GM19025 (cell line): ENCODE data around the gene PNPLA5.

Experiments used
- ATAC-seq: cut with Tn5 transposase; IDR thresholded peaks from one replicate; pipeline ENCODE4 v1.9.1; 2021; ENCODE audit warnings: mild to moderate bottlenecking, low read depth, moderate library complexity; ENCODE audit not compliant: unreplicated experiment

PNPLA5 gene

DNA sequence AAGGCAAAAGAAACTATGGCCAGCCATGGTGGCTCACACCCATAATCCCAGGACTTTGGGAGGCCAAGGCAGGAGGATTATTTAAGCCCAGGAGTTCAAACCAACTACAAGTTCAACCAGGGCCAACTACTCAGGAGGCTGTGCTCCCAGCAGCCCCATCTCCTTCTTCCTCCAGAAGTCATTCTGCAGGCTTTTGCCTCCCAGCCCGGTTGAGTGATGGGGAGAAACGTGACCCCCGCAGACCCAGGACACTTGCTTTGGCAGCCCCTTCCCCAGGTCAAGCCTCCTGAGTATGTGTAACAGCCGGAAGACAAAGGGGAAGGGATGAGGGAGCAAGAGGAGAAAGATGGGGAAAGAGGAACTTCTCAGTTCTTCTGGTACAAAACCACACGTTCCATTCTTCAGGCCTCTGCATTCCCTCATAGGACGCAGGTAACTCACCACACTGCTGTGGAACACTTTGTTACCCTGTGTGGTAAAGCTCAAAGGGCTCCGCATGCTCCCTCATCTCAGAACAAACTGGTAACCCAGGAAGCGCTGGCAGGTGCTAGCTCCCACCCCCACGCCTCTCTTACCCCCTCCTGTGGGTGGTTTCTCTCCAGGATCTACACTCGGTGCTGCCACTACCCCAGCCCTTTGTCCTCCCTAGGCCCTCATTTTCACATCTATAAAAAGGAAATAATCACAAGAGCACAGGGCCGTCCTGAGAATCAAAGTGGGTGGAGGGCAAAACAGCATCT, 33.5 kb downstream of the PNPLA5 start:
- ATAC-seq, result no peak

DNA sequence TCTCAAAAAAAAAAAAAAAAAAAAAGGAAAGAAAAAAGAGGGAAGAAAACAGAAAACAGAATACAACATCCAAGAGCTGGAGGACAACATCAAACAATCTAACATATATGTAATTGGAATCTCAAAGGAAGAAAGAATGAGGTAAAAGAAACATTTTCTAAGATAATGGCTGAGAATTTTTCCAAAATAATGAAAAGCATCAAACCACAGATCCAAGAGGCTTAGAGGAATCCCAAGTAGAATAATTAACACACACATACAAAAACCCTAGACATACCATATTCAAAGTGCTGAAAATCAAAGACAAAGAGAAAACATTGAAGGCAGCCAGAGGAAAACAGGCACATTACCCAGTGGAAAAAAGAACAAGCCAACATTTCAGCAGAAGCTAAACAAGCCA, 34.4 kb downstream of the PNPLA5 start:
- no peak for ATAC-seq

GRCh38 chr22:43855431-43855830, 36.4 kb downstream of the PNPLA5 start:
- ATAC-seq, result no peak

DNA sequence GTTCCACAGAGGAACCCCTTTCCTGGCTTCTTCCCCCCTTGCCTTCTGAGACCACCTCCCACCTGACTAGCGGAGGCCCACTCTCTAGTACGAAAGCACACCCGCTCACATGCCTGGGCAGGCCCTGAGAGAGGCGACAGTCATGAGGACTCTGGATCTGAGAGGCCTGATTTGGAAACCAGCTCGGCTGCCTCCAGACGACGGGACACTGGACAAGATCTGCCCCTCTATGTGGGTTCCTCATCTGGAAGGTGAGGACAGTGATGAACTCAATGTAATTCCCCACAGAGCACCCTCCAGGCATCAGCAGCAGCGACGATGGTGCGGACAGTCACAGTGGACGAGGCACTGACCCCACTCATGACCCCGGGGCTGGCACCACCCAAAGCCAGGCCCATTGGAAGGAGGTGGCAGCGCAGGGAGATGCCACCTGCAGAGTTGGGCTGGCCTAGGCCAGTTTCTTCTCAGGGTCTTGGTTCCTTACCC, 37.0 kb downstream of the PNPLA5 start:
- ATAC-seq, result no peak

DNA sequence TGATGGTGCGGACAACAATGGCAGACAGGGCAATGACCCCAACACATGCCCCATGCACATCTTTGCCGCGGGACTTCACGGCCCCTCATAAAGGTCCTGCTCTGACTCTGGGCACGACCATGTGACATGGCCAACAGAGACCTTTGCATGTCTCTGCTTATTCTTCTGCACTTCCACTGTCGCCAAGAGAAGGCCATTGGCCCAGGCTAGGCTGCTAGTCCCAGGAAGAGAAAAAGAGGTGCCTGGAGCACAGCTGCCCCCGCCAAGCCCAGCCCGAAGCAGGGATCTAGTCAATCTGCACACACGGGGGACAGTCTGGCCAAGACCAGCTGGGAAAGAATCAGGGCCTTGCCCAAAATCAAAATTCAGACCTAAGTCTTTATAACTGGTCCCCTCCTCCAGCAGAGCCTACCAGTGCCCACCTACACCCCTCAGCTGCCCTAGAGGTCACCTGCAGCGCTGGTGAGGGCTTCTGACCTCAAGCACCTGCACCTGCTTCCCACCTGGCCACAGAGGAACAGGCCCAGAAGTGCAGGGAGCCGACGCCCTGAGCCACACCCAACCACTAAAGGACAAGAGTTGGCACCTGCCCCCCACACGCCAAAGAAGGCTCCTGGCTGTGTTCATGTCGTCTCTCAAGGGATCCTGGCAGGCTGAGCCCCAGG, 37.6 kb downstream of the PNPLA5 start:
- ATAC-seq, result no peak

DNA sequence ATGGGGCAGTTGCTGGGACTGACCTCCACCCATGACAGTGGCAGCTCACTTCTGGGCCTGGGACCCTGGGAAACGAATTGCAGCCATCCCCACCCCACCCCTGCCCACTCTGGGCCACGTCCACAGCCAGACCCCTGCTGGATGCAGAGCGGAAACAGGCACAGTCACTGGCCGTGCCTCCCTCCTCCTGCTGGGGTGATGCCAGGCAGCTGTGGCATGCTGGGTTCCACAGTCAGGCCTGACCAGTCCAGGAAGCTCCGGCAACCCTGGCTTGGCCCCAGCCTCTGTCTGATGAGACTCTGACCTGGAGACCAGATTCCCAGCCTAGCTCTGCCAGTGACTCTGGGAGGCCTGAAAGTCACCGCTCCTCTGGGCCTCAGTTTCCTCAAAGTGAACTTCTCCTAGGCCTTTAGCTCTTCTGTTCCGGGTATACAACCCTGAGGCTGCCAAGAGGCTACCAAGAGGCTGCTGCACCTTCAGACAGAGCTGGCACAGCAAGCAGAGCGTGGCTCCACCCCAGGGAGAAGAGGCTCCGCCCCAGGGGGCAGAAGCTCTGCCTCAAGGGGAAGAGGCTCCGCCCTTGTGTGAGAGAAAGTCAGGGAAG, 38.4 kb downstream of the PNPLA5 start:
- no peak for ATAC-seq

DNA sequence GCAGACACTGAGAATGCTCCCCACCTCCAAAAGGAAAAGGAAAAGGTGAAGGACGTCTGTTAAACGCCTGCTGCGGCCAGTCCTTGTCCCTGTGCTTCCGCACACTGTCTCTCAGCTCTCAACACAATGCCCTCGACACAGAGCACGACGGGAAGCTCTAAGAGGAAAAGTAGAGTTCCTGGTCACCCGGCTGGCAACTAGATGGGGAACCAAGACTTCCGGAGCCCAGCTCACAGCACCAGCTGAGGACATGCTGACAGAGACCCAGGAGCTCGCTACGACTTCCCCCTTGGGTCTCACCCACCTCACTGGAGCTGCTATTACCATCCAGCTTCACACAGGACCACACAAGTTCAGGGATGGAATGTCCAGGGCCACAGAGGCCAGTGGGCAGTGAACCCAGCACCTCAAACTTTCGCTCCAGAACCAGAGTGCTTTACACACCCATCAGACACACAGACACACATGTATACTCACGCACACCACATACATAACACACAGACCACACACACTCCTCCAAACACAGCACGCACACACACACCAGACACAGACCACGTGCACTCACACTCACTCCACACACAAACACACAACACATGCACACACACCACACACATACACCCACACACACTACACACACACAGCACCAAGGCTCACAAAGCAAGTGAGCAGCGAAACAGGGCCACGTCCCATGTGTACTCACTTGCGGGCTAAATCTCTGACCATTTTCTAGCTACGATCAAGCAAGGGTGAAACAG, 39.1 kb downstream of the PNPLA5 start:
- ATAC-seq, result no peak

GRCh38 chr22:43851979-43852307, 39.9 kb downstream of the PNPLA5 start:
- ATAC-seq, result no peak

GRCh38 chr22:43851058-43851978, 40.5 kb downstream of the PNPLA5 start:
- ATAC-seq, result no peak

GRCh38 chr22:43850529-43850928, 41.3 kb downstream of the PNPLA5 start:
- no peak for ATAC-seq

DNA sequence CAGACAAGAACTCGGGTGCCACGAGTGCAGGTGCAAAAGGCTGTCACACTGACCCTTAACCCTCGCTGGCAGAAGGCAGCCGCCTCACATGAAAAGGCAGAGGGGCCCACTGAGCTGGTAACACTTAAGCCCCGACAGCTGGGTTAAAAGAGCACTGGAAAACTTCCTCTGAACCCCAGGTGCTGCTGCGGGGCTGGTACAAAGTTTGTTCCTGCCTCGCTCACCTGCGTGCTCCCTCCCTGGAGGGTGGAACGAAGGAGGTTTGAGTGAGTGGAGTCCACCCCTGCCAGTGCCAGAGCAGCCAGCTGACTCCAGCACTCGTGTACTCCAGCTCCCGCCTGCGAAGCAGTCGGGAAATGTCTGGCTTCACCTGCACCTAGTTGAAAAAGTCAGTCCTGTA, 42.1 kb downstream of the PNPLA5 start:
- no peak for ATAC-seq

- ATAC-seq, result no peak
Measured at GRCh38 chr22:43848366-43849171, 43.2 kb downstream of the PNPLA5 start.

DNA sequence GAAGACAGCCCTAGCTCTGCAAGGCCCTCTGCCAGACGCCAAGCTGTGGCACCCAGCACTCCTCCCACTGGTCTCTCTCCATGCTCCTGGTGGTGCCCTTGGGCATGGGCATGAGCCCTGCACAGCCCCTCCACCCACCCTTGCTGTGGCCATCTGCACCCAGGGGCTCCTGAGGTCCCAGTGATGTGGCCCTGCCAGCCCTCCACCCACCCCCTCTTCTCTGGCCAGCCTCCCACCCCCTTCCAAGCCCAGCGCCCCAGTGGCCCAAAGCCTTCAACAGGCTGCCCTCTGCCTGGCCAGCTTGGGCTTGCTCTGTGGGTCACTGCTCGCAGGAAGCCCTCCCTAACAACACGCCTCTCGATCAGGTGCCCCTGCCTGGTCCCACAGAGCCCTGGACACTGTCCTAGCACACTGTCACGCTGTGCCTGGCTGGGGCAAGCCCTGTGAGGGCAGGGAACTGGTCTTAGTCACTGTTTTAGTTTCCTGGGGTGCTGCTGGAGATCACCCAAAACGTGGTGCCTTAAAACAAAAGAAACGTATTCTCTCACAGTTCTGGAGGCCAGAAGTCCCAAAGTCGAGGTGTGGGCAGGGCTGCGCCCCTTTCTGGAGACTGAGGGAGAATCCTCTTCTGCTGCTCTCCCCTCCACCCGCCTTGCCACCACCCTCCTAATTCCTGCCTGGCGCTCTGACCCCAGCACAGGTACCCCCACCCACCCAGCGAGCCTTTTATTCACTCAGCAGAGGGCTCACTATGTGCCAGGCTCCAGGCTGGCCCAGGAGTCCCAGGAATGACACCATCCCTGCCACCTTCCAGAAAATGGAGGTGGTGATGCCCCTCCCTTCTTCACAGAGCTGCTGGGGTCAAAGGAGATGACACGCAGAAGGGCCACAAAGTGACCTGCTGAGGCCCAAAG, 44.2 kb downstream of the PNPLA5 start:
- ATAC-seq, result no peak

DNA sequence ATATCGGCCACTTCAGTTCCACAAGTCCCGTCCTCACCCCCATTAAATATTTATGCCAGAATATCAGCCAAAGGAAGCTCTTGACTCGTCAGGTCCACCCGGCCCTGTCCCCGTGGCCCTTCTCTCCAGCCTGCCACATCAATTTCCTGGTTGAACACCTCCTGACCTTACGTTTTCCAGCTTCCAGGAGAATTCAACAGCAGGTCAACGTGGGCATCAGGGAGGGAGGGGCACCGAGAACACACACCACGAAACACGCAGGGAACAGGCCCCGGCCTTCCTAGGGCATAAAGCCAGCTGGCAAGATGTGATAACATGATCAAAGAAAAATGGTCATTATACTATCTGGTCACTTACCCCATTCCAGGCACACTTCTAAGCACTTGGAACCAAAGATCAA, 44.8 kb downstream of the PNPLA5 start:
- ATAC-seq, result no peak

- ATAC-seq, result no peak
Measured at GRCh38 chr22:43845981-43846380, 45.8 kb downstream of the PNPLA5 start.

- no peak for ATAC-seq
Measured at GRCh38 chr22:43844560-43845545, 47.0 kb downstream of the PNPLA5 start.
